ENCODE measurements around the gene PEX11B. TPM values are rescaled to one million over a fixed set of nuclear protein-coding genes. Genes with fewer than 3 reads are reported as not detected.

Gene PEX11B
- total RNA-seq, 1 donor from 2014 or later, result 22.1 TPM

GRCh38 chr1:145893306-145894055, 25.0 kb downstream of the PEX11B start:
- H3K9me3 Mint-ChIP-seq, result no peaks in the 10 kb centered on the region
- H3K27ac Mint-ChIP-seq, result no peak overlapping the region
- intact Hi-C loops (cut with micrococcal nuclease), result loop anchor here (2.0 kb wide), 1 partner anchor 119 kb away; no protein-coding TSS in a partner anchor
- DNase-seq (ENCODE audit: low spot score), result no peak
- H3K4me1 Mint-ChIP-seq (ENCODE audit: low read depth), result no peaks in the 10 kb centered on the region
- H3K27me3 Mint-ChIP-seq (ENCODE audit: low read depth), result peaks cover 2% of the 10 kb centered on the region
- H3K36me3 Mint-ChIP-seq (ENCODE audit: low read depth), result no peaks in the 10 kb centered on the region
- H3K4me3 Mint-ChIP-seq (ENCODE audit: low read depth), result no peak overlapping the region

GRCh38 chr1:145892486-145893087, 25.9 kb downstream of the PEX11B start:
- no peak for DNase-seq (ENCODE audit: low spot score)
- Mint-ChIP-seq H3K27ac (no peak overlapping the region), H3K36me3 (ENCODE audit: low read depth) (no peaks in the 10 kb centered on the region), H3K4me3 (ENCODE audit: low read depth) (no peak overlapping the region), H3K9me3 (no peaks in the 10 kb centered on the region), H3K4me1 (ENCODE audit: low read depth) (no peaks in the 10 kb centered on the region), H3K27me3 (ENCODE audit: low read depth) (peaks cover 2% of the 10 kb centered on the region)
- intact Hi-C loops (cut with micrococcal nuclease), result loop anchor here (1.0 to 2.0 kb wide), 2 partner anchors 115 to 120 kb away; no protein-coding TSS in a partner anchor

GRCh38 chr1:145891587-145892485, 26.7 kb downstream of the PEX11B start:
- Mint-ChIP-seq H3K27ac (no peak overlapping the region), H3K4me3 (ENCODE audit: low read depth) (no peak overlapping the region), H3K9me3 (no peaks in the 10 kb centered on the region), H3K36me3 (ENCODE audit: low read depth) (no peaks in the 10 kb centered on the region), H3K4me1 (ENCODE audit: low read depth) (peaks cover under 1% of the 10 kb centered on the region), H3K27me3 (ENCODE audit: low read depth) (peaks cover 2% of the 10 kb centered on the region)
- intact Hi-C loops (cut with micrococcal nuclease), result loop anchor here (1.0 to 2.0 kb wide), 3 partner anchors 18 to 121 kb away; partner anchors contain the start of gene ITGA10
- peak; percentile 22 for DNase-seq (ENCODE audit: low spot score)

GRCh38 chr1:145891143-145891542, 27.4 kb downstream of the PEX11B start:
- Mint-ChIP-seq H3K4me1 (ENCODE audit: low read depth) (peaks cover 5% of the 10 kb centered on the region), H3K27ac (no peak overlapping the region), H3K36me3 (ENCODE audit: low read depth) (no peaks in the 10 kb centered on the region), H3K4me3 (ENCODE audit: low read depth) (no peak overlapping the region), H3K9me3 (no peaks in the 10 kb centered on the region), H3K27me3 (ENCODE audit: low read depth) (peaks cover 2% of the 10 kb centered on the region)
- intact Hi-C loops (cut with micrococcal nuclease), result loop anchor here (1.0 kb wide), 1 partner anchor 19 kb away; the partner anchor contains the start of gene ITGA10
- DNase-seq (ENCODE audit: low spot score), result no peak

GRCh38 chr1:145889722-145890121, 28.8 kb downstream of the PEX11B start:
- Mint-ChIP-seq H3K36me3 (ENCODE audit: low read depth) (no peaks in the 10 kb centered on the region), H3K27me3 (ENCODE audit: low read depth) (peaks cover 10% of the 10 kb centered on the region), H3K4me1 (ENCODE audit: low read depth) (peaks cover 14% of the 10 kb centered on the region), H3K4me3 (ENCODE audit: low read depth) (no peak overlapping the region), H3K9me3 (no peaks in the 10 kb centered on the region), H3K27ac (no peak overlapping the region)
- DNase-seq (ENCODE audit: low spot score), result no peak
- intact Hi-C loops (cut with micrococcal nuclease), result no loop called here

- intact Hi-C loops (cut with micrococcal nuclease), result no loop called here
- Mint-ChIP-seq H3K4me3 (ENCODE audit: low read depth) (no peak overlapping the region), H3K36me3 (ENCODE audit: low read depth) (no peaks in the 10 kb centered on the region), H3K9me3 (no peaks in the 10 kb centered on the region), H3K4me1 (ENCODE audit: low read depth) (peaks cover 15% of the 10 kb centered on the region), H3K27ac (no peak overlapping the region), H3K27me3 (ENCODE audit: low read depth) (peaks cover 25% of the 10 kb centered on the region)
- DNase-seq (ENCODE audit: low spot score), result no peak
These were observed 30.9 kb downstream of the PEX11B start for GRCh38 chr1:145887631-145888030.

GRCh38 chr1:145886816-145887215, 31.7 kb downstream of the PEX11B start:
- Mint-ChIP-seq H3K4me3 (ENCODE audit: low read depth) (peak overlapping the region; percentile 53), H3K27ac (no peak overlapping the region), H3K4me1 (ENCODE audit: low read depth) (peaks cover 15% of the 10 kb centered on the region), H3K27me3 (ENCODE audit: low read depth) (peaks cover 26% of the 10 kb centered on the region), H3K36me3 (ENCODE audit: low read depth) (no peaks in the 10 kb centered on the region), H3K9me3 (no peaks in the 10 kb centered on the region)
- no peak for DNase-seq (ENCODE audit: low spot score)
- intact Hi-C loops (cut with micrococcal nuclease), result no loop called here

- Mint-ChIP-seq H3K36me3 (ENCODE audit: low read depth) (no peaks in the 10 kb centered on the region), H3K9me3 (no peaks in the 10 kb centered on the region), H3K27me3 (ENCODE audit: low read depth) (peaks cover 27% of the 10 kb centered on the region), H3K4me3 (ENCODE audit: low read depth) (peak overlapping the region; percentile 79), H3K27ac (no peak overlapping the region), H3K4me1 (ENCODE audit: low read depth) (peaks cover 15% of the 10 kb centered on the region)
- no peak for DNase-seq (ENCODE audit: low spot score)
- intact Hi-C loops (cut with micrococcal nuclease), result no loop called here
These were observed 32.1 kb downstream of the PEX11B start for GRCh38 chr1:145886390-145886789.

GRCh38 chr1:145885738-145886287, 32.7 kb downstream of the PEX11B start, which contains the start of gene ANKRD35:
TSS of gene ANKRD35 (minus strand) at chr1:145885866. CDS start at chr1:145885758, 108 bp downstream.
- Mint-ChIP-seq H3K36me3 (ENCODE audit: low read depth) (no peaks in the 10 kb centered on the region), H3K4me1 (ENCODE audit: low read depth) (peaks cover 15% of the 10 kb centered on the region), H3K9me3 (no peaks in the 10 kb centered on the region), H3K27ac (no peak within 1 kb of the TSS), H3K4me3 (ENCODE audit: low read depth) (peak within 1 kb of the TSS; percentile 79), H3K27me3 (ENCODE audit: low read depth) (peaks cover 30% of the 10 kb centered on the region)
- intact Hi-C loops (cut with micrococcal nuclease), result no loop called here
- peak; percentile 85 for DNase-seq (ENCODE audit: low spot score)

- H3K4me1 Mint-ChIP-seq (ENCODE audit: low read depth), result peaks cover 15% of the 10 kb centered on the region
These were observed 33.8 kb downstream of the PEX11B start for GRCh38 chr1:145884675-145885074.

GRCh38 chr1:145879775-145880174, 38.7 kb downstream of the PEX11B start:
- Mint-ChIP-seq H3K9me3 (no peaks in the 10 kb centered on the region), H3K27ac (no peak overlapping the region), H3K4me1 (ENCODE audit: low read depth) (peaks cover 5% of the 10 kb centered on the region), H3K36me3 (ENCODE audit: low read depth) (no peaks in the 10 kb centered on the region), H3K27me3 (ENCODE audit: low read depth) (peaks cover 38% of the 10 kb centered on the region), H3K4me3 (ENCODE audit: low read depth) (no peak overlapping the region)
- no peak for DNase-seq (ENCODE audit: low spot score)
- intact Hi-C loops (cut with micrococcal nuclease), result no loop called here

More at GRCh38 chr1:145884675-145885074, 33.8 kb downstream of the PEX11B start:
- Mint-ChIP-seq H3K9me3 (no peaks in the 10 kb centered on the region), H3K27me3 (ENCODE audit: low read depth) (peaks cover 34% of the 10 kb centered on the region), H3K27ac (no peak overlapping the region), H3K36me3 (ENCODE audit: low read depth) (no peaks in the 10 kb centered on the region), H3K4me3 (ENCODE audit: low read depth) (peak overlapping the region; percentile 79)
- no peak for DNase-seq (ENCODE audit: low spot score)
- intact Hi-C loops (cut with micrococcal nuclease), result no loop called here

- H3K4me3 Mint-ChIP-seq (ENCODE audit: low read depth), result no peak overlapping the region
- H3K27me3 Mint-ChIP-seq (ENCODE audit: low read depth), result peaks cover 34% of the 10 kb centered on the region
- no peak overlapping the region for H3K27ac Mint-ChIP-seq
- no peaks in the 10 kb centered on the region for H3K36me3 Mint-ChIP-seq (ENCODE audit: low read depth)
- no peaks in the 10 kb centered on the region for H3K9me3 Mint-ChIP-seq
- intact Hi-C loops (cut with micrococcal nuclease), result no loop called here
- no peak for DNase-seq (ENCODE audit: low spot score)
- H3K4me1 Mint-ChIP-seq (ENCODE audit: low read depth), result peaks cover 4% of the 10 kb centered on the region
These were observed 39.8 kb downstream of the PEX11B start for GRCh38 chr1:145878724-145879123.

Measured in activated T-helper 2 cell treated with anti-CD3 and anti-CD28 coated beads, Interferon-gamma antibody, Interleukin-2, Interleukin-4, amounts not matched to agents 10 μg/mL and 5 μg/mL and 100 μg/mL, durations not matched to agents 14 hours and 24 hours and 36 hours (primary cell).